ENCODE results near the gene ABL2. TPM values are rescaled to one million over a fixed set of nuclear protein-coding genes. Genes with fewer than 3 reads are reported as not detected.

ABL2 gene
- total RNA-seq, 1 donor from 2014 or later, result 15.0 TPM

GRCh38 chr1:179058487-179059483 is 170.7 kb downstream of the ABL2 start:
- intact Hi-C loops (cut with DNase I), result no loop called here
- H3K9me3 ChIP-seq, result no peaks in the 10 kb centered on the region
- H3K27ac ChIP-seq, result no peak overlapping the region
- no peaks in the 10 kb centered on the region for H3K27me3 ChIP-seq
- H3K4me3 ChIP-seq, result no peak overlapping the region
- no peak for DNase-seq (ENCODE audit: extremely low spot score in 2 of 2)
- no peaks in the 10 kb centered on the region for H3K4me1 ChIP-seq
- peaks cover 0 to 10% of the 10 kb centered on the region in 2 donors for H3K36me3 ChIP-seq
- TF ChIP-seq CTCF (IDR thresholded peaks at IDR 0.05) (no peak), POLR2AphosphoS5 (IDR thresholded peaks at IDR 0.05; ENCODE audit: insufficient read depth in 1 of 2, low read depth in 1 of 2) (no peak), POLR2A (IDR thresholded peaks at IDR 0.05) (no peak)

- Histone ChIP-seq H3K4me3 (no peak overlapping the region), H3K4me1 (no peaks in the 10 kb centered on the region), H3K9me3 (no peaks in the 10 kb centered on the region), H3K27ac (no peak overlapping the region), H3K27me3 (no peaks in the 10 kb centered on the region), H3K36me3 (peaks cover 0 to 10% of the 10 kb centered on the region in 2 donors)
- TF ChIP-seq CTCF (IDR thresholded peaks at IDR 0.05) (no peak), POLR2A (IDR thresholded peaks at IDR 0.05) (no peak), POLR2AphosphoS5 (IDR thresholded peaks at IDR 0.05; ENCODE audit: insufficient read depth in 1 of 2, low read depth in 1 of 2) (no peak)
- intact Hi-C loops (cut with DNase I), result no loop called here
- DNase-seq (ENCODE audit: extremely low spot score in 2 of 2), result no peak
These were observed 173.5 kb downstream of the ABL2 start for GRCh38 chr1:179055937-179056336.

DNA sequence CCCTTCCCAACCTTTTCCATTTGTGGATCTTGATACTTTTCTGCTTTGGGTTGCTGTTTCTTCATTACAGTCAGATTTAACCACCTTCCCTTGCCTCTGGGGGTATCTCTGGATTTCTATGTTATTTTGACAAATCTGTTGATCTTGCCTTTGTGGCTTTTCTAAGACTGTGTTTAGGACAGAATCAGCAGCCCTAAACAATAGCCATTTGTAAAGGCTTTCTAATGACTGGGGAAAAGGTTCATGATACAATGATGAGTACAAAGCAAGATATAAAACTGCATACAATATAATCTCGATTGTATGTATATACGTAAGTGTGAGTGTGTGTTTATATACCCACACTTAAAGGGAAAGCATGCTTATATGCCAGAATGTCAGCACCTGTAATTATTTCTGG is 176.0 kb downstream of the ABL2 start:
- intact Hi-C loops (cut with DNase I), result no loop called here
- no peaks in the 10 kb centered on the region for H3K4me1 ChIP-seq
- no peak overlapping the region for H3K4me3 ChIP-seq
- H3K9me3 ChIP-seq, result no peaks in the 10 kb centered on the region
- TF ChIP-seq POLR2A (IDR thresholded peaks at IDR 0.05) (no peak), POLR2AphosphoS5 (IDR thresholded peaks at IDR 0.05; ENCODE audit: insufficient read depth in 1 of 2, low read depth in 1 of 2) (no peak), CTCF (IDR thresholded peaks at IDR 0.05) (no peak)
- peaks cover 0 to 10% of the 10 kb centered on the region in 2 donors for H3K36me3 ChIP-seq
- DNase-seq (ENCODE audit: extremely low spot score in 2 of 2), result no peak
- no peak overlapping the region for H3K27ac ChIP-seq
- no peaks in the 10 kb centered on the region for H3K27me3 ChIP-seq

DNA sequence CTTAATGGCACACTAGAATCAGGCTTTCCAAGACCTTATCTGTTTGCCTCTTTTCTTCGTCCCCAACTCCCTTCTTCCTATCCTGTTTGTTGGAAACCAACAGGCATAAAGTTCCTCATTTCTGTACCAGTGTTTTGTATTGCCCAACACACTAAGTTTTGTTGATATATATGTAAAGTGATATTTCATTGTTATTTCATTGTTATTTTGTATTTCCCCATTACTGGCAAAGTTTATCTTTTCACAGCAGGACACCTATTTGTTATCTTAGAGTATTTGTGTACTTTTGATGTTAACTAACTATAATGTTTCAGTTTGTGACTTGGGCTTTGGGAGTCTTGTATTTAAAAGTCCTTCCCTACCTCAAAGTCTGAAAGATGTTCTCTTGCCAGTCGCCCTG is 176.7 kb downstream of the ABL2 start:
- Histone ChIP-seq H3K4me1 (no peaks in the 10 kb centered on the region), H3K27ac (no peak overlapping the region), H3K4me3 (no peak overlapping the region), H3K27me3 (no peaks in the 10 kb centered on the region), H3K9me3 (no peaks in the 10 kb centered on the region), H3K36me3 (peaks cover 0 to 10% of the 10 kb centered on the region in 2 donors)
- intact Hi-C loops (cut with DNase I), result no loop called here
- no peak for DNase-seq (ENCODE audit: extremely low spot score in 2 of 2)
- TF ChIP-seq POLR2AphosphoS5 (IDR thresholded peaks at IDR 0.05; ENCODE audit: insufficient read depth in 1 of 2, low read depth in 1 of 2), result no peak
- no peak for TF ChIP-seq CTCF (IDR thresholded peaks at IDR 0.05)
- TF ChIP-seq POLR2A (IDR thresholded peaks at IDR 0.05), result no peak

Small RNAs within 50 kb of the gene (small RNA-seq; reads per million reads assigned to genes)
- gene AL512326.2 (not detected), gene AL512326.3 (not detected), gene EIF4A1P11 (not detected), gene RF00272 (not detected)

Other genes with a start within 250 kb of the ABL2 start
- gene FAM20B, start 203.8 kb downstream of the ABL2 start, total RNA-seq, result 19.4 TPM
- 20.4 TPM for gene TOR3A, start 147.6 kb downstream of the ABL2 start, total RNA-seq
- gene SOAT1, start 64.1 kb upstream of the ABL2 start, total RNA-seq, result 10.3 TPM
- not detected for gene AXDND1, start 136.3 kb upstream of the ABL2 start, total RNA-seq

All from vagina (tissue), 2 donors.